T-helper 1 cell treated with Interleukin-12 subunit alpha and Interleukin-12 subunit beta and Interleukin-4 antibody, amounts not matched to agents 30 ng/mL and 1 ng/mL, for 36 hours (primary cell): ENCODE results near the gene DNAJA3. TPM values are rescaled to one million over a fixed set of nuclear protein-coding genes. Genes with fewer than 3 reads are reported as not detected.

Experiments used
- intact Hi-C: fragments of 100-400 bp; cut with micrococcal nuclease; formaldehyde crosslinking; loops from one replicate; pipeline ENCODE4 v1.15.1; 2024
- total RNA-seq: library from RNA; stranded (reverse); gene quantifications from 2 replicates; pipeline ENCODE4 v1.2.3, GENCODE V29; 2022

DNAJA3 gene
- total RNA-seq, 1 donor from 2014 or later = 59.8 TPM

GRCh38 chr16:4404967-4405696, 20.5 kb upstream of the DNAJA3 start:
- intact Hi-C loops = no loop called here

GRCh38 chr16:4407543-4408322, 17.9 kb upstream of the DNAJA3 start:
- intact Hi-C loops = no loop called here

DNA sequence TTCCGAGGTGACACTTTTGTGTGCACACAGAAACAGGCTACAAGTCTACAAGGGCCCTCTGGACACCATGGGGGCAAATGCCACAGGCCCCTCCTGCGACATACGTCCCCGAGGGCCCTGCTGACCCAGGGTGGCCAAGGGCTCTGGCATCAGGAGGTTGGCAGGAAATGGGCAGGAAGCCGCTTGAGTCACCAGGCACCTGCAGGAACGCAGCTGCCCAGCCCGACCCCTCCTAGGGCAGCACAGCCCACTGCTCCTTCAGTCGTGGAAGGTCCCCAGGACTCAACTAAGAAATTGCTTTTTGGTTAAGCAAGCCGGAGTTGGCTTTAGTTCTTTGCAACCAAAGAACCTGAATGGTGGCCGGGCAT, 17.4 kb upstream of the DNAJA3 start:
- intact Hi-C loops = no loop called here

DNA sequence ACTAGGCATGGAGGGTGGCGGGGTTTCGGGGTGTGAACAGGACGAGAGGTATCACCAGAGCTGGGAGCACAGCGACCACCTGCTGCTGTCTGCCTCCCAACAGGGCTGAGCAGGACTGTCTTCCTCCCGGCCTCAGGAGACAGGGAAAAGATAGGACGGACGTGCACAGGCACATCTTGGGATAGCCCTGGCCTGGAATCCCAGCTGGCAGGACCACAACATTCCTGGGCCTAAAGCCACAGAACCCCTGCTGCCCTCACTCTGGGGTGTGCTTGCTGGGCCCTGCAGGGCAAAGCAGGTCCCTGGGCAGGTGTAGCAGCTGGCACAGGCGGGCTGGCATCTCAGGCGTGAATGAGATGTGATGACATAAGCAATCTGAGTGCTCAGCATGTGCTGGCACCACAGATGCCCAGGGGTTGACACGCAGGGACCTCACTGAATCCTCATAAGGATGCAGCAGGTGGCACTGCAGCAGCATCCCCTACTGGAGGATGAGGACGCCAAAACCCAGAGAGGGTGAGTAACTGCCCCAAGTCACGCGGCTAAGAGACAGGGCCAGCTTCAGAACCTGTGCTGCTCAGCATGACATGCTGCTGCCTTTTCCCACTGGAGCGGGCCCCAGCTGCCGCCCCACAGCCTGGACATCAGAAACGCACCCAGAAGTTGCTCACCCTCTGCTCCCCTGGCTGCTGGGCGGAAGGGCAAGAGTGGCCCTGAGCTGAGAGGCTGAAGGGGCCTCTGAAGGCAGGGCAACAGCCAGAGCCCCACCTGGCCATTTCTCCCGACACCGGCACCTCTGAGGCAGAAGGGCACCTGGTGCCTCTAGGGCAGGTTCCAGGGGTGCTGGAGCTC, 16.4 kb upstream of the DNAJA3 start:
- intact Hi-C loops = no loop called here

- intact Hi-C loops = loop anchor here (5.0 to 10.0 kb wide), 2 partner anchors 252 to 796 kb away; partner anchors contain the start of gene SLX4
Observed at GRCh38 chr16:4410335-4411075, 15.2 kb upstream of the DNAJA3 start.

DNA sequence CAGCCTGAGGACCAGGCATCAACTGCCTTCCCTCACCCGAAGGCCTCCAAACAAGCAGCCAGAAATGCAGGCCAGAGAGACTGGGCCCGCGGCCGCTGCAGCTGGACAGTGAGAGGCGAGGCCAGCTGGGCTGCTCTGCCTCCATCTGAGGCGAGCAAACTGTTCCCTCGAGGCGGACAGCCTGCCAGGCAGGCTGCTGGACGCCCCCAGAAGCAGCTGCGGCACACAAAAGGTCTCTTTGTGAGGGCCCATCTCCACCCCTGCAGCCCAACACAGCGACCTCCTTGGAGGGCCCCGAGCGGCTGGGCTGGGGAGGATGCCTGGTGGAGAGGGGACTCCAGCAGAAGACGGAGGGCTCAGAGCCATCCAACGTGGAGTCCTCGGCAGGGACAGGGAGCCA, 14.0 kb upstream of the DNAJA3 start:
- intact Hi-C loops = loop anchor here (5.0 to 10.0 kb wide), 2 partner anchors 251 to 797 kb away; partner anchors contain the start of gene SLX4

GRCh38 chr16:4412159-4412558, 13.5 kb upstream of the DNAJA3 start:
- intact Hi-C loops = loop anchor here (5.0 to 10.0 kb wide), 2 partner anchors 250 to 797 kb away; partner anchors contain the start of gene SLX4

DNA sequence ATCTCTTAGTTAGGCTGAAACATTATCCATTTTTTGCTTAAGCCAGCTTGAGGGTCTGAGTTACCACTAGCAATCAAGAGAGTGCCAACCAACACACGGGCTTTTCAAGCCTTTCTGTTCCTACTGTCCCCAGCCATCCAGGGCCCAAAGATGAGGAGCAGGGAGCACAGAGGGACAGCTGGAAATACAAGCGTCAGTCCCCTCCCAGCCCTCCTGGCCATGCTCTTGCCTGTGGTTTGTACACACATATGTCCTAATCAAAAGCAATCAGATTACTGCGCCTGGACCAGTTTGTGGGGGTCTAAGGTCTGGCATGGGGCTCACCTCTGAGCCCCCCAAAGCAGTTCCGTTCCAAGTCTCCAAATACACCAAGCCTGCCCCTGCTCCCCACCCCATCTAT, 12.8 kb upstream of the DNAJA3 start:
- intact Hi-C loops = loop anchor here (5.0 to 10.0 kb wide), 2 partner anchors 249 to 798 kb away; partner anchors contain the start of gene SLX4

GRCh38 chr16:4414187-4414917, 11.3 kb upstream of the DNAJA3 start:
- intact Hi-C loops = loop anchor here (1.0 to 10.0 kb wide), 10 partner anchors 11 to 800 kb away; partner anchors contain the start of genes CDIP1, DNAJA3, HMOX2 and PAM16

DNA sequence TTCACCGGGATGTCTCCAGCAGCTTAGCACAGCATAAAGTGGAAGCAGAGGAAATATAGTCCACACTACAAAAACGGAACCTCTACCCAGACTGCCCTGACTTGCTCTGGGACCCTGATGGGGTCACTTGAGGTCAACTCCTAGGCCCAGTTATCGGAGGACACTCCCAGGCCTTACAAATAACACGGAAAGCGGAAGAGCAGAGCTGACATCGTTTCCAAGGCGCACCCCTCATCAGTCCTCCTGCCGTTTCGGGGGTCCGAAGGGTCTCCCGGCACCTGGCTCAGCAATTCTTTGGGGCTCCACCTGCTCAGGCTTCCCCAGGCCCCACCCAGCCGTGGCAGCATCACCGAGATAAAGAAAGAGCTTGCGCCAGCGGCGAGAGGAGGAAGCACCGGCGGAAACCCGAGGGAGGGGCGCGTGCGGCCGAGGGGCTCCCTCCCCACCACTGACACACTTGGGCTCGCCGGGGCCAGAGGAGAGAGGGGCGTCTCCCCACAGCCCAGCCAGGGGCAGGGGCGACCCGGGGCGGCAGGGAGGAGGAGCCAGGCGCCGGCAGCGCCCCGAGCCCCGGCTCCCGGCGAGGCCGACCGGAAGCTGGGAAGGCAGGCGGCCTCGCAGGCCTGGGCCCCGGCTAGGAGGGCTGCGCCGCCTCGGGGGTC, 10.0 kb upstream of the DNAJA3 start:
- intact Hi-C loops = loop anchor here (1.0 to 10.0 kb wide), 6 partner anchors 352 to 958 kb away; partner anchors contain the start of genes CREBBP, EEF2KMT, ROGDI and SLX4

DNA sequence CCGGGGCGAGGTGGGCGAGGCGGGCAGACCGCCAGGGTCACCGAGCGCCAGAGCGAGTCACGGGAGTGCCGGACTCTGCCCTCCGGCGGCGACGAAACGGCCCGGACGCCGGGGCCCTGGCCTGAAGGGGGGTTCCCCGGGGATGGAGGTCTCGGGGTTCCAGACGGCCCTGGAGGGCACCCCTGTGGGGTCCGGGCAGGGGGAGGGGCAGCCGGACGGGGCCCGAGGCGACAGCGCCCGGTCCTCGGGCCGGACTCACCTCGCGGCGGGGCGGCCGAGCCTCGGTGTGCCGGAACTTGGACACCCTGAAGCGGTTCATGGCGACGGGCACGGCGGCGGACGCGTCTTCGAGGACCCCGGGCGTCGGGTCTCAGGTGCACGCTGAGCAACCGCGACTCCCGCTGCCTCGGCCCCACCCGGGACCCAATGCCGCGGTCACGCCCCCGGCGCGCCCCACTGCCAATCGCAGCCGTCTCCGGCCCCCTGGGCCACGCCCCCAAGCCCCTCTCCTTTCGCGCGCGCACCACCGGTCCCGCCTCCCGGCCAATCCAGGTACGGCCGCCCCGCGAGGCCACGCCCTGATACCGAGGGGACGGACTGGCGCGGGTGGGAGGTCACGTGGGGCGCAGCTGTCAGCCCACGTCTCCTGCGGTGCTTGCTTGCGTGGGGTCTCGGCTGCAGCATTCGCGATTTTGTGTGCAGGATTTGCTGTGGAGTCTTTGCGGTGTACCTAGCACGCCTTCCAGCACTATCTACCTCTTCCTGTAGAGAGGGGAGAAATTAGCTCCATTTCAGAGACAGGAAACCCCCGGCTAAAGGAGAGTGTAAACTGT, 9.3 kb upstream of the DNAJA3 start, which contains the start of gene CORO7:
TSS of gene CORO7 (minus strand) at position 397 of the 833 bp plus-strand sequence. CDS start at position 319, 78 bp downstream.
- intact Hi-C loops = loop anchor here (1.0 to 10.0 kb wide), 6 partner anchors 351 to 959 kb away; partner anchors contain the start of genes CREBBP, EEF2KMT, ROGDI and SLX4

- intact Hi-C loops = loop anchor here (5.0 to 10.0 kb wide), 4 partner anchors 537 to 962 kb away; partner anchors contain the start of genes CREBBP, EEF2KMT and SLX4
Observed at GRCh38 chr16:4419402-4419959, 6.2 kb upstream of the DNAJA3 start.

DNA sequence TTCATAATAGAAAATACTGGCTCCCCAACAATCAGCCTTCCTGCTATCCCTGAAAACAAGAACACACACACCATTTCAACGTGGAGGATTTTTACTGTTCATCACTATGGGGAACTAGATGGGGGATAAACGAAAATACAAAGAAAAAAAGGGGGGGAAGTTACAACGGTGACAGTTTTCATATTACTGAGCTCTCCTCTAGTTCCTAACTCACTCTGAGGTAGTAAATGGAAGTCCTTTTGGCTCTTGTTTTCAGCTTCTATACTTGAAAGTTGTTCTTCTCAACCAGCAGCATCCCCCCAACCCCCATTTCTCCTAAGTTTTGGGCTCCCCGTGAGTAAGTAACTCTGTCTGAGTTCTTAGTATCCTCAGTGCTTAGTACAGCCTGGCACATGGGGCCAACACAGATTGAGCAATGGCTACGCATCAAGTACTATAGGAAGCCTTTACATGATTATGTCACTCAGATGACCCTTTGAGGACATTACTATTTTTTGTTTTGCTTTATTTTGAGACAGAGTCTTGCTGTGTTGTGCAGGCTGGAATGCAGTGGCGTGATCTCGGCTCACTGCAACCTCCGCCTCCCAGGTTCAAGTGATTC, 5.1 kb upstream of the DNAJA3 start:
- intact Hi-C loops = no loop called here

GRCh38 chr16:4426021-4426684, 485 bp downstream of the DNAJA3 start:
- intact Hi-C loops = loop anchor here (5.0 kb wide), 2 partner anchors 81 to 421 kb away; partner anchors contain the start of genes GLYR1 and UBN1

- intact Hi-C loops = loop anchor here (5.0 kb wide), 2 partner anchors 80 to 420 kb away; partner anchors contain the start of genes GLYR1 and UBN1
Observed at GRCh38 chr16:4426722-4427372, 1.2 kb downstream of the DNAJA3 start.

DNA sequence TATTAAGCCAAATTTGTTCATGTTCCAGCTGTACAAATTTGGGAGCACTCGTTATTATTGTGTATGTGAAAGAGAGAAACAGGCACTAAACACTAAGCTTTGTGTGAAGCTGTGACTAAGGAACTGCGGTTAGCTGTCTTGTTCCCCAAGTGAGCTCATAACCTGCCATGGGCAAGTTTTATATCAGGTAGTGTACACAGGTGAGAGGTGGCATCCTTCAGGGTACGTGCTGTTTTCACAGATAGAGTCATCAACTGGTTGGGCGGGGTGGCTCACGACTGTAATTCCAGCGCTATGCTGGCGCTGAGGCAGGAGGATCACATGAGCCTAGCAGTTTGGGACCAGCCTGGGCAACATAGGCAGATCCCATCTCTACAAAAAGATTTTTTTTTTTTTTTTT, 2.8 kb downstream of the DNAJA3 start:
- intact Hi-C loops = loop anchor here (5.0 kb wide), 2 partner anchors 79 to 419 kb away; partner anchors contain the start of genes GLYR1 and UBN1
